Breast epithelium (tissue), 3 donors: ENCODE results near the gene GPATCH8.

Experiments used
- CTCF ChIP-seq, 3 donors: fragments of 450-650 bp; IDR thresholded peaks; one replicate each; pipeline ENCODE4 v1.5.1; 2016 to 2017; ENCODE audit warnings: antibody characterized with exemption in 3 of 3, mild to moderate bottlenecking in 3 of 3, moderate library complexity in 3 of 3
- POLR2A ChIP-seq: fragments of 450-650 bp; IDR thresholded peaks from one replicate; pipeline ENCODE4 v1.6.1; 2016; ENCODE audit warnings: antibody characterized with exemption, mild to moderate bottlenecking, moderate library complexity
- POLR2AphosphoS5 ChIP-seq, 3 donors: sonication (generic); formaldehyde crosslinking; IDR thresholded peaks; one replicate each; pipeline ENCODE4 v1.6.1; 2017; ENCODE audit warnings: antibody characterized with exemption in 3 of 3

- TF ChIP-seq CTCF (IDR thresholded peaks at IDR 0.05) (no peak), POLR2AphosphoS5 (IDR thresholded peaks at IDR 0.05) (no peak), POLR2A (no peak)
Measured at GRCh38 chr17:44385287-44386181, 117.7 kb downstream of the GPATCH8 start.
